ENCODE results near the gene SLC25A21. TPM values are rescaled to one million over a fixed set of nuclear protein-coding genes. Genes with fewer than 3 reads are reported as not detected.
A peak's percentile ranks its signal among the peaks of the same experiment; 100 is the strongest.
"Not testable (repeated sequence)": the region's sequence is repeated elsewhere in the genome, so short reads cannot be mapped to it uniquely, and the experiment has no call there.

SLC25A21 gene
- total RNA-seq, 1 experiment from 2014 or later = 37.0 TPM

DNA sequence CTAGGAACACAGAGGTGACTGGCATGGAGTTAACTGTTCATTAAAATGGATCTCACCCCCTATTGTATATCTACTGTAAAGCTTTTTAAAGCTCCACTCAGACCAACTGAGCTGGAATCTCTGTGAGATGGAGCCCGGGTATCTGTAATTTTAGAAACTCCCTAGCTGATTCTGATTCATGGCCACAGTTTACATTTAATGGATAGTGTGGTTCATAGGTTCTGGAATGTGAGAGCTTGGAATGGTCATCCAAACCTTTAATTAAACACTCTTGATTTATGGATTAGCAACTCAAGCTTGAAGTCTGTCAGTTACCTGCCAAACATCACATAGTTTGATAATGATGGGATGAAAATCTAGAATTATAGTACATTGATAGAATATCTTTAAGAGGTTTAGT, 183.8 kb downstream of the SLC25A21 start:
- peak; percentile 66 for DNase-seq (ENCODE audit: low read depth)

DNA sequence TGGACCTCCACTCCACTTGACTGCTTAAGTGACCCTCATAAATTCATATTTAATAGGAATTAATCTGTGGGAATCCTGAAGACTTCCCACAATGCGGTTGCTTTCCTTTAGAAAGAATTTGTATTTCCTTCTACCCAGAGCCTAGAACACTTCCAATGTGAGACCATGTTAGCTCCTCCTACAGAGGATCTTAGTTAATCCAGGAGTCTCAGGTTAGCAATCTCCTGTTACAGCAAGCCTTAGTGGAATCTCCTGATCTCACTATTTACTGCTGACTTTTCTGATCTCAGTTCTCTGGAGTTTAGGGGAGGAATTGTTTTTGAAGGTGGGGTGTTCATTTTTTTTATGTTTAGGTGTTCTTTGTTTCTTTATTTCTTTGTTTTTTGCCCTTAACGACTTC, 186.0 kb downstream of the SLC25A21 start:
- DNase-seq (ENCODE audit: low read depth) = no peak

DNA sequence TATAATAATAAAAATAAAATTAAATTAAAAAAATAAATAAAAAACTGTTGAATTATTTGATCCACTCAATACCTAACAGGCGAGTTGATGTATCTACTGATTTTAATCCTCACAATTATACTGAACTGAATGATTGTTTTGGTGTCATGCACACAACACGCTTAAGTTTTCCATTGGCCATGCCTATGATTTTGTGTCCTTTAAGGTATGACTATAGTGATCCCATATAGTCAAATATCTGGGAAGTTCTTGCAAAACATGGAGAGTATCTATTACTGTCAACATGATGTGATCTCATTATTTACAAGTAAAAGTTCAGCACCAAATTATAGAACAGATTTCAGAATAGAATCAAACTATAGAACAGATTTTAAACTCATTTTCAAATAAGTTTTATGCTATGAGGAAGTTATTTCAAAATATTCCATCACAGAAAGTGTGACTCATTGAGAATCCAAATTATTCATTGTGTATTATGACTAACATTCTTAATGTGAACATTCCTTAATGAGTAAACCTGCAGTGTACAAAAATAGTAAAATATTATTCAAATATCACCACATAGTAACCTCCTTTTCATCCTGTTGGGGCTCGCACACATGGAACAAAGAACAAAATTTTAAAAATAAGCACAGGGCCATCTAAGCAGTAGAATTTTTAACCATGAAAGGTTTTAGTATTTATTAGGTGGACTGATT, 190.4 kb downstream of the SLC25A21 start:
- DNase-seq (ENCODE audit: low read depth) = no peak

DNA sequence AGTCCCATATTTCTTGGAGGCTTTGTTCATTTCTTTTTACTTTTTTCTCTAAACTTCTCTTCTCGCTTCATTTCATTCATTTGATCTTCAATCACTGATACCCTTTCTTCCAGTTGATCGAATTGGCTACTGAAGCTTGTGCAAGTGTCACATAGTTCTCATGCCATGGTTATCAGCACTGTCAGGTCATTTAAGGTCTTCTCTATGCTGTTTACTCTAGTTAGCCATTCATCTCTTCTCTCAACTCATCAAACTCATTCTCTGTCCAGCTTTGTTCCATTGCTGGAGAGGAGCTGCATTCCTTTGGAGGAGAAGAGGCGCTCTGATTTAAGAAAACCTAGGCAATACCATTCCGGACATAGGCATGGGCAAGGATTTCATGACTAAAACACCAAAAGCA, 192.0 kb downstream of the SLC25A21 start:
- not testable (repeated sequence) for DNase-seq (ENCODE audit: low read depth)

DNA sequence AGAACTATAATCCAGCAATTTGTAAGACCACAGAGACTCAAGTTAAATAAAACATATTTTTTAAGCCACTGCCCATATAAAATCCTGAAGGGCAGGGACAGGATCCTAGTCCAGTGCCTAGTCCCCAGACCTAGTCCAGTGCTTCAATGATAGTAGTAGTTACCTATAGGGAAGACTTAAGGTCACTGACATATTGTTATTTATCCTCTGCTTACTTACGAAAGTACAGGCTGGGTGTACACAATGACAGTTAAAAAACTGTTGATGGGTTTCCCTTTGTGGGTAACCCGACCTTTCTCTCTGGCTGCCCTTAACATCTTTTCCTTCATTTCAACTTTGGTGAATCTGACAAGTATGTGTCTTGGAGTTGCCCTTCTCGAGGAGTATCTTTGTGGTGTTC, 192.5 kb downstream of the SLC25A21 start:
- DNase-seq (ENCODE audit: low read depth) = no peak

DNA sequence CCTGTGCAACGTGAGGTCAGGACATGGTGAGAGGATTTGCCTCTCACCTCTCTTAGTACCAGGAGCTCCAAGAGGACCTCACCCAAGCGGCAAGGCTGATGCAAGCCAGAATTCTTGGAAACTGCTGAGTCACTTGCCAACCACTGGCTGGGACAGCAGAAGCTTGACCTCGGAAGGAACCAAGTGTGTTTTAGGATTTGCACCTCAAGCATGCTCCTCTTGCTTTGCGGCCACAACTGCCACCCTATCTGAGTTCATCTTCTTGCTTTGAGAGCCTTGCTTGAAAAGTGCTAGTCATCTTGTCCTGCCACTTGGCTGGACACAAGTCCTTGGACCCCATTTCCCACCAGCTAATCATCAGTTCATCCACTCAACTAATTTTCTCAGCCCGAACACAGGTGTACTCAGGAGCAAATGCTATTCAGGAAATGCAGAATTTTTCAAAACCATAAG, 195.8 kb downstream of the SLC25A21 start:
- peak; percentile 75 for DNase-seq (ENCODE audit: low read depth)

DNA sequence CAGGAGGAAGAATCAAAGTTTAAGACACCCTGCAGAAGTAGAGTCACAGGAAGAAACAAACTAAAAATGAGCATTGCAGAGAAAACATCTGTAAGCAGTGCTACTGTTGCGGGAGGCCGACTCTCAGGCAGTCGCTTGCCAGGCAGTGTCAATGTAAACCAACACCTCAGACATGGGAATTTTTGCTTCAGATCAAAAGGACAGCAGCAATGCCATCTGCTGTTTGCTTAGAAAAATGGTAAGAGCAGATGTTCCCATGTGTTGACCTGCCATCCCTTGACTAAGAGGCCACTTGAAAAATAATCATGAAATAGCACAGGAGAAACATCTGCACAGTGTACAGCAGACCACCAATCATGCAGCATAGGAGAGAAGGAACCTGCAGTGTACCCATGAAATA, 196.6 kb downstream of the SLC25A21 start:
- DNase-seq (ENCODE audit: low read depth) = peak; percentile 71

DNA sequence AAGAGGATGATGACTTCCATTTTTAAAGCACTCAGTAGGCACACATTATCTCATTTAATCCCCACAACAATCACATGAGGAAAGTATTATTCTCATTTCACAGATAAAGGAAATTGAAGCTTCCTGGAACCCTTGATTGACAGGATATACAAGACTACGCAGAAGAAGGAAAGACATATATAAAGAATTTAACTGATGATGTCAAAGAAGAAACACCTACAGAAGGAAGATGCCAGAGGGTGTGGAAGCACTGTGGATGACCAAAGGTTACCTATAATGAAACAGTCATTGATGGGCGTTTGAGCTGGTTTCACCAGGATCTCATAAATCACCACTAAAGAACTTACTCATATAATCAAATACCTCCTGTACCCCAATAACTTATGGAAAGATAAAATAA, 197.4 kb downstream of the SLC25A21 start:
- DNase-seq (ENCODE audit: low read depth) = no peak

DNA sequence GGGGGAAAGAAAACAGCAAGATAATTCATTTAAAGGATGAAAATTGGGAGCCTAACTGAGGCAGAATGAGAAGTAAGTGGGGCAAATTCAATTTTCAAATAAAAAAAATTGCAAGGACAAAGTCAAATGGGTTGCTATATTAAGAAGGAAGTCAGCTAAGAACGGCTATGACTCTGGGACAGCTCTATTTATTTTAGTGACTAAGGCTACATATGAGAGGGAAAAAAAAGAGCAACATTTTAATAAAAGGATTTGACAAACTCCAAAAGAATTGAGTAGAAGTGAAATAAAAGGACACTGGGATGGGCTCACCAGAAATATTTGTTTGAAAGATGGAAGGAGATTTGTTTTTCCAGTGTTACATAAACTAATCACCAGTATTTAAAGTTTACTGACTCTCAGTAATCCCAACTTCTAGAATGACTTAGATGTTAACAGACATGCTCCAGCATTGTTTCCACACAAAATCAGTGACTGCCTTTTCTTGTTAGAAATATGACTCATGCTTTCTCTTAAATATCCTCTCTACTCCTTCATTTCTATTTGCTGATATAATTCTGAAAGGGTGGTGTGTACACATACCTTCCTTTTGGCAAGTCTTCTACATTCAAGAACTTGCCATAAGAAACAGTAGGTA, 198.5 kb downstream of the SLC25A21 start:
- DNase-seq (ENCODE audit: low read depth) = peak; percentile 39

DNA sequence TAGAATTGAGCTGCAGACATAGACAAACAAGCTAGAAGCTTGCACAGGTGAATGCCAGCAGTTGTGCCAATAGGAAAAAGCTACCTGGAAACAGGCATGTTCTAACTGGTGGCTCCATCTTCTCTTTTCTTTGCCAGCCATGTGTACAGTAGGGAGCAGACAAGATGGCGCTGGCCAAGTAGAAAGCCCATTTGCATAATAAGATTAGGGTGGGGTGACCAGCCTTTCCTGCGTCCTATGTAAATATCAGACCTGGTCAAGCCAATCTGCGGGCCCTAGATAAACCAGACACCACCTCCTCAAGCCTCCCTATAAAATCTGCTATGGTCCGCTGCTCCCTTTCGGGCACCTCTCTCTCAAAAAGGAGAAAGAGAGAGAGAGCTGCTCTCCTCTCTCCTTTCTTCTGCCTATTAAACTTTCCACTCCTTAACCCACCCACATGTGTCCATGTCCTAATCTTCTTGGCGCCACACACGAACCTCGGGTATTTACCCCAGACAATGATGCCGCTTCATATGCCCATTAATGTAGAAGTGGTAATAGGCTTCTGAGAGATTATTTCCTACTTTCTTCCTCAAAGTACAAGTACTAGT, 201.0 kb downstream of the SLC25A21 start:
- peak; percentile 42 for DNase-seq (ENCODE audit: low read depth)

DNA sequence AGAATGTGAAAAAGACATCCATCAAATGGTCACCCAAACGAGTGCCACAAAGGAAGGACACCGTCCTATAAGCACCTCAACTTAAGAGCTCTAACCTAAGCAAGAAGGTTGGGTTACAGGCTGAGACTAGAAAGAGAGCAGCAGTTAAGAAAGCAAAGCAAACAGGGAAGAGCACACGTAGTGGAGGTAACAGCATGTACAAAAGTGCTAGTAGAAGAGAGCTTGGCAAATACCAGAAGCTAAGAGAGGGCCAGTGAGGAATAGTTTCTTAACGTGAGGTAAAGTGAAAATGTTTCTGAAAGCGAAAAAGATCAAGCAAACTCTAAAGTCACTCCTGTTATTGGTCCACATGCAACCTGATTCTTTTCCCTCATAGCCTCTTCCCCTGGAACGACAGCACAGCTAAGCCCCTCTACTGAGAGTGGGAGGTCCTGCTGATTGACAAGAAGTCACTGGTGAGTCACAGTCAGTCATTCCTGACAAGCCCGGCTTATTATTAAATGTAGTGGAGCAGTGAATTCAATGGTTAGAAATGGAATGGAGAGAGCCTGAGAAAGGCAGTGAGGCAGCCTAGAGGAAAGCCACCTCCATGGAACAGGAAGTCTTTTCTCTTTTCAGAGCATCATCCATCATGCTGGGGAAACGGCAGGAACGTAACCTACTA, 204.4 kb downstream of the SLC25A21 start:
- DNase-seq (ENCODE audit: low read depth) = peak; percentile 68

DNA sequence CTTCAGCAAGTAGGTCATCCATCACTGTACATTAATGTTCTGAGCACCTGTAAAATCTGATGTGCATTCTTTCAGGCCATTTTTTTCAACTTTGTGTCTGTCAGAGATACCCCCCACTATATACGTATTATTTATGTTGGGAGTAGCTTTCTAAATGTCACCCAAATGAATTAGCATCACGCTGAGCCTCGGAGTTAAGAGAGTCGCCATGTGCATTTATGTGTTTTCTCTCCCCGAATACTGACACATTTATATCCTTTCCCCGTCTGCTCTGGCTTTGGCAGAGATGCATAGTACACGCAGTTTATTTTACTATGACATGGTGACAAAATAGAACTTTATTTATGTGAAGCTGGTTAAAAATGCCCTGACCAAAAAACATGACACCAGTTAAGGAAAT, 216.4 kb downstream of the SLC25A21 start:
- DNase-seq (ENCODE audit: low read depth) = no peak

DNA sequence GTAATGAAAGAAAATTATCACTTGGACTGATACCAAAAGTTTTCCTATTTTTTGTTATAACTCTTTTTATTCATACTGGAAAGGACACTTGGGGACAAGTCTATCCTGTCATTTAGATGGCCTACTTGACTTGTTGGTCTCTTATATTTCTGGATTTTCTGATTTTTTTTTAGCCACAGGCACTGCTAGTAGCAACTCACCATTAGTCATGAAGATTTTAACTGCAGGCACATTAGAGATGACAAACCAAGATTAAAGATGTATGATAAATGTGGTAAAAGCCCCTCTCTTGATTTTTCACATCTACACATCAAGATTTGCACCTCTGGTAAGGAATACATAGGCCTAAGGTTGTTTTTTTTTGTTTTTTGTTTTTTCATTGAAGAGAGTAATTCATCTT, 217.0 kb downstream of the SLC25A21 start:
- no peak for DNase-seq (ENCODE audit: low read depth)

DNA sequence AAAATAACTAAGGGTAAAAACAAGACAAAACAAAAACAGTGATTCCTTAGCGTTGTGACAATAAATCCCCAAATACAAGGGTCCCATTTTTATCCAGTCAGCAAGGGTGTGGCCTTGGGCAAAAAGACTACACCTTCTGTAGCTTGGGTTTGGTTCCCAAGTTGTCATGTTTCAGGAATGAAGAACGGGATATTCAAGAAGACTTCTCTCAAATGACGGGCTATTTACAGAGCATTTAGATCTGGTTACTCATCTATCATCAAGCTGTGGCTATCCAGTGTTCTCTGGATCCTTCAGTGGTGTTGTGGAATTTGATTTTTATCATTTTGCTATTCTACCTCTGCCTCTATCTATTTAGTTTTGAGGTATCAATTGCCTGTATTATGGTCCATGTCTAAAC, 219.7 kb downstream of the SLC25A21 start:
- peak; percentile 89 for DNase-seq (ENCODE audit: low read depth)

DNA sequence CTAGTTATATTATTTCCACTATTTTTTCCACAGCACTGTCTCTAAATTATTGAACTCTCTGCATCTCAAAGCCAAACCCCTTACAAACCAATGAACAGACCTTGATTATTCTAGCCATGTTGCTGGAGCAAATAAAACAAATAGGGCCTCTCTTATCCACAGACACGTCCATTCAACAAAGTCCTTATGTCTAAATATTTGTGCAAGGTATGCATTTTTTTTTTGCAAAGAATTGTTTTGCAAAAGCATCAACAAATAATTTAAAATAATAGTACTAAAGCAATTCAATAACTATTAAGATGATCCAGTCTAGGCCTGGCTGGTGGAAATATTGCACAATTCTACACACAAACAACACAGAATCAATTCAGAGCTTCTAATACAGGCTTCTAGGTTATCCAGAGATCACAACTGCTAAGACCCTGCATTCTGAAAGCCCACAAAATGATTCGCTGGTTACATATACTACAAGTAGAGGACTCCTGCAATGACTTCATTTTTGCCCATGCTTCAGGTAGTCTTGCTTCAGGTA, 221.0 kb downstream of the SLC25A21 start:
- no peak for DNase-seq (ENCODE audit: low read depth)

DNA sequence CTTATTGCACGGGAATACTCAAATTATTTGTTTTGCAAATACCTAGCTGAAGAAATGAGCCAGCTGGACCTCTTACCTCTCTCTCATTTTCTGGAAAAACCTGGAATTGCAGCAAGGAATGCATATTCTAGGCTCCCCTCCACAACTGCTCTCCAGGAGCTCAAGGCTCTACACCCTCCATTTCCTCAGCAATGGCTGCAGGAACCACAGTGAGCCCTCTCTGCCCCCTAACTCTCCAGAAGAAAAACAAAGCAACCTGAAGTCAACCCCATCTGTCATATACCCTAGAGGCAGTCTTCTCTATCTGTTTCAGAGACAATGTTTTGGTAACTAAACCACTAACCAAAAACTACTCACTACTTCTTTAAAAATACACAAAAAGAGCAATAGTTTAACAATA, 221.6 kb downstream of the SLC25A21 start:
- DNase-seq (ENCODE audit: low read depth) = no peak

DNA sequence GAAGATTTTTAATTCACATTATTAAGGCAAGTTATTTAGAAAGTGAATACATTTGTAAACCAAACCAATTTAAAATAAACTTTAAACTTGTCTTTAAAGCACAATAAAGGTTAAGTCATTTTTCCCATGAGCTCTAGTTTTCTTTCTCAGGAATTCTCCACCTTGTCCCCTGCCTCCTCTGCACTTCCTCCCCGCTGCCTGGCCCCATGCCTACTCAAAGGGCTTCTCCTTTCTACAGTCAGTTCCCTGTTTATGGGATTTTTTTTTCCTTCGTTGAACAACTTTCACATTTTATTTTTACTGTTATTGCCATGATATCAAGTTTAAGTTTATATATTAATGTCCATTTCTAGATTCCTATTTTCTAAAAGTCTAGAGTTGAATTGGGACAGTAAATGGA, 223.0 kb downstream of the SLC25A21 start:
- no peak for DNase-seq (ENCODE audit: low read depth)

DNA sequence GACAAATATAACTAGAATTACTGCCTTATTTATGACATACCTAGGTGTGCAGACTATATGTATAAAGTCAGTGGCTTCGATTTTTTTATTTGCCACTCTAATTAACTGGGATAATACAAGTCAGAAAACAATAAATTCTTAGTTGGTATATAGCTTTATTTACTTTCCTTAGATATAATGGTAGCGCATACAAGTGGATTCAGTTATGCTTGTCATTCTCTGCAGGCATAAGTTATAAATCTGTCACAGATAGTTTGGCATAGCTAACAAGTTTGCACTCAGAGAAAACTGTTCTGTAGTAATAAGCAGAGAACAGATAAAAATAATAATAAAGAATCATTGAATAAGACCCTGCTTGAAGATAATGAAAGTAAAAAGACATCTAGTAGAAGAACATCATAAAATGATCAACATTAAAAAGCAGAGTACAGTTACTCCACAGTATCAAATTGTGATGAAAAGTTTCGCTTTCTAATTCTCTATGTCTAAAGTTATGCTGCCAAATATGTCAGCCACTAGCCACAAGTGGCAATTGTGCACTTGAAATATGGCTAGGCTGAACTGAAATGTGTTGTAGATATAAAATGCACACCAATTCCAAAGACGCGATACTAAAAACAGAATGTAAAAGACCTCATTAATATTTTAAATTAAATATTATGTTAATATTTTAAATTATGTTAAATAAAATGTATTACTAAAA, 224.1 kb downstream of the SLC25A21 start:
- no peak for DNase-seq (ENCODE audit: low read depth)

DNA sequence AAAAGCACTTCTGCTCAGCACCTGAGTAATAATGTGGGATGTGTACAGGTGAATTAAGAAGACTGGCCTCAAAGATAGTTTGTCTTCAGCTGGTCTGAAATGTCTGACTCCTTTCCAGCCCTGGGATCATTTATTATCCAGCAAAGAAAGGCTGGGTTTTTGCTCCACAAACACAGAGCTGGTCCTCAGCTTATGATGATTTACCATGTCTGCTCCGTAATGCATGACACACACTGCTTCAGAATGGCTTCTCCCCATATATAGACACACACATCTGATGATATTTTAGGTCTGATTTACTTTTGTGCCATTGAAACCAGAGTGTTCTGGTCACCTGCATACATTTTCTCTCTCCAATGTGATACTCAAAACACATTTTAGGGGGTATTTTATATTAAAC, 225.0 kb downstream of the SLC25A21 start:
- DNase-seq (ENCODE audit: low read depth) = peak; percentile 72

DNA sequence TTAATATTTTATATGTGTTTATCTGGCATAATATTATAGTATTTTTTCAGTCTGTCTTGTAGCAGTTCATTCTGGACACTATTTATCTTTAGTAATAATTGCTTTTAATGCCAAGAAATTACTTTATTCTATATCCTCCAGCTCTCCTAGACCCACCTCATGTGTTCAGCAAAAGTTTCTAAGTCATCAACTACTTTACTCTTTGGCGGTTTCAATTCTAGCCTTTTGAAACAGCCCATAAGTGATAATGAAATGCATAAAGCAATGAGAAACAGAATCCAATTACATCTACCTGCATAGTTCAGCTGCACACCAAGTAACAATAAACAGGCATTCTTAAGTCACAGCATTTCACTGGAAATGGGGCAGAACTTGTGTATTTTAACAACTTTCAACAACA, 225.5 kb downstream of the SLC25A21 start:
- no peak for DNase-seq (ENCODE audit: low read depth)

DNA sequence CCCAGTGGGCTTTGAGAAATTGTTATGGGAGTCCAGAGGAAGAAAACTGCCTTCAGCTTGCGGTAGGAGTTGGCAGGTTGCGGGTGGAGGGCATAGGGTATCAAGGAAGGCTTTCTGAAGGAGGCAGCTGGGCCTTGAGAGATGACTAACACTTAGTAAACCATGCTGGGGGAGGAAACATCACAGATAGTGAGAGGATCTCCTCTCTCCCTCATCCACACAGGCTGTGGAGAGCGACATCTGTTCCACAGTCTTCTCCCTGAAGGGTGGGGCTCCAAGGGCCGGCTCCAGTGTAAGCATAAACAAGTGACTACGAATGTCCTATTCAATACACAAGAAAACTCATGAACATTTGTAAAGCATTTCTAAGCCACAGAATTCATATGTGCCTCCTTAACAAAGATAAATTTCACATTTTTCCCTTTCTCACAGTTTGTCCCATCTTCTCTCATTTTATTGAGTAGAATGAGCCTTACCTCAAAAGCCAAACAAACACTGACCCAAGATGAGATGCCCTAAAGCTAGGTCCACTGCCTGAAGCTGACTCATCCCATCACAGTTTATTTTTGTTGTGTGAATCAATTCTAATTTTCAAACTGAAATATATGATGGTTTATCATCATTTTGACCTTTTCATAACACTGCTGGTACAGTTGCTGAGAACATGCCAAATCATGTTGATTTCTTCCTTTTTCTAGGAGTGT, 227.9 kb downstream of the SLC25A21 start:
- DNase-seq (ENCODE audit: low read depth) = peak; percentile 83

All from Daoy (cell line).